Measurements from ENCODE around the gene KRTAP5-1. TPM values are rescaled to one million over a fixed set of nuclear protein-coding genes. Genes with fewer than 3 reads are reported as not detected.
A peak's percentile ranks its signal among the peaks of the same experiment; 100 is the strongest.

The KRTAP5-1 gene
- total and polyA plus RNA-seq, 4 donors = not detected

DNA sequence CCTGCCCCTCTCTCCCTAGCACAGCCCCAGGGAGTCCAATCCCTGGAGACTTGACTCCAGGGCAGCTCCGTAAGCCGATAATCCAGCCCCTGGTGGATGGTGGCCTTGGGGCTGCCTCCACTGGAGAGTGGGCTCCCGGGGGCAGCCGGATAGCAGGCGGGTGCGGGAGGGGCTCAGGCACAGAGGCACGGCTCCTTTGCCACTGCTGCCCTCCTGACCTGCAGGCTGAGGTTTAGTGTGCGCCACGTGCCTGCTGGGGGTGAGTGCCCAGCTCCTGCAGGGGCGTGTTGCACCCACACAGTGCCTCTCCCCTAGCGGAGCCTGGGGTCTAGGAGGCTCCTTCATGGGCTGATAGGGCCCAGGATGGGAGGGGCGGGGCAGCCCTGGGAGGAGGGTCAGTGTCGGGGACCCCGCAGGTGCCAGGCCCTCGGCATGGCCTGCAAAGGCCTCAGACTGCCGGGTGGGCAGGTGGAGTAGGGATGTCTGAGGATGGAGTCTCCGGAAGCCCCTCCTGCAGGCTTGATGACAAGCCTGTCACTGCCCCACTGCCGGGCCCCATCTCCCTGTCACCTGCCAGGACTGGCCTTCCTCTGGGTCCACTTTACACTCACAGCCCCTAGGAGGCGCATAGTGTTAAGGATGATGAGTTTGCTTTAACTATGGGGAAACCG lies 18.6 kb downstream of the KRTAP5-1 start:
- Histone ChIP-seq H3K27me3 (ENCODE audit: control insufficient read depth in 3 of 3, insufficient read depth in 3 of 3, low read length in 2 of 3) (peaks cover 0 to 19% (median 6%) of the 10 kb centered on the region in 3 donors), H3K27ac (ENCODE audit: low read depth in 1 of 2, low read length in 1 of 2) (no peak overlapping the region), H3K9me3 (ENCODE audit: control insufficient read depth in 4 of 4, insufficient read depth in 3 of 4, low read length in 3 of 4) (no peaks in the 10 kb centered on the region), H3K36me3 (ENCODE audit: control insufficient read depth in 4 of 4, insufficient read depth in 4 of 4, low read length in 4 of 4) (peaks cover 0 to 19% (median 0%) of the 10 kb centered on the region in 4 donors), H3K9ac (ENCODE audit: insufficient read depth in 1 of 2, low read length in 2 of 2) (no peak overlapping the region), H3K4me3 (no peak overlapping the region), H3K4me1 (ENCODE audit: control insufficient read depth in 5 of 5, insufficient read depth in 5 of 5, low read length in 5 of 5) (peaks cover 0 to 9% (median 0%) of the 10 kb centered on the region in 5 donors)
- TF ChIP-seq, protein P1, sequence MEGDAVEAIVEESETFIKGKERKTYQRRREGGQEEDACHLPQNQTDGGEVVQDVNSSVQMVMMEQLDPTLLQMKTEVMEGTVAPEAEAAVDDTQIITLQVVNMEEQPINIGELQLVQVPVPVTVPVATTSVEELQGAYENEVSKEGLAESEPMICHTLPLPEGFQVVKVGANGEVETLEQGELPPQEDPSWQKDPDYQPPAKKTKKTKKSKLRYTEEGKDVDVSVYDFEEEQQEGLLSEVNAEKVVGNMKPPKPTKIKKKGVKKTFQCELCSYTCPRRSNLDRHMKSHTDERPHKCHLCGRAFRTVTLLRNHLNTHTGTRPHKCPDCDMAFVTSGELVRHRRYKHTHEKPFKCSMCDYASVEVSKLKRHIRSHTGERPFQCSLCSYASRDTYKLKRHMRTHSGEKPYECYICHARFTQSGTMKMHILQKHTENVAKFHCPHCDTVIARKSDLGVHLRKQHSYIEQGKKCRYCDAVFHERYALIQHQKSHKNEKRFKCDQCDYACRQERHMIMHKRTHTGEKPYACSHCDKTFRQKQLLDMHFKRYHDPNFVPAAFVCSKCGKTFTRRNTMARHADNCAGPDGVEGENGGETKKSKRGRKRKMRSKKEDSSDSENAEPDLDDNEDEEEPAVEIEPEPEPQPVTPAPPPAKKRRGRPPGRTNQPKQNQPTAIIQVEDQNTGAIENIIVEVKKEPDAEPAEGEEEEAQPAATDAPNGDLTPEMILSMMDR (IDR thresholded peaks at IDR 0.05; ENCODE audit: control extremely low read depth, extremely low read depth) = no peak
- DNase-seq (peak in 1 of 3 donors; percentile 7), ATAC-seq (ENCODE audit: insufficient read depth, low FRiP score) (no peak)
- 80 to 85% methylated on average over 19 to 20 of the region's 20 CpGs for WGBS, 2 donors

DNA sequence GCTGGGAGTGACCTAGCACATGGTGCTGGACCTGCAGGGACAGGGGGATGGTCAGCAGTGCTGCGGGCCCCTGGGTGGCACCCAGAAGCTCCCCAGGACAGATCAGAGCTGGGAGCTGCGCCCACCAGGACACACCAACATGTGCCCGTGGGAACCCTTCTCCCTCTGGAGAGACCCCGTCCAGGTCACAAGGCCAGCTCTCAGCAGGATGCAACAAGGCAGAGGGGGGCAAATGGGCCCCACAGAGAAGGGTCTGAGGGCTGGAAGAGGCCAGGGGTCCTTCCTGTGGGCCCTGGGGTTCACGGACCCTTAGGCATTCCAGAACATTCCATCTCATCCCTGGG lies 19.2 kb downstream of the KRTAP5-1 start:
- Histone ChIP-seq H3K9ac (ENCODE audit: insufficient read depth in 1 of 2, low read length in 2 of 2) (no peak overlapping the region), H3K36me3 (ENCODE audit: control insufficient read depth in 4 of 4, insufficient read depth in 4 of 4, low read length in 4 of 4) (peaks cover 0 to 23% (median 0%) of the 10 kb centered on the region in 4 donors), H3K4me3 (no peak overlapping the region), H3K9me3 (ENCODE audit: control insufficient read depth in 4 of 4, insufficient read depth in 3 of 4, low read length in 3 of 4) (no peaks in the 10 kb centered on the region), H3K4me1 (ENCODE audit: control insufficient read depth in 5 of 5, insufficient read depth in 5 of 5, low read length in 5 of 5) (peaks cover 0 to 4% (median 0%) of the 10 kb centered on the region in 5 donors), H3K27me3 (ENCODE audit: control insufficient read depth in 3 of 3, insufficient read depth in 3 of 3, low read length in 2 of 3) (peaks cover 0 to 15% (median 6%) of the 10 kb centered on the region in 3 donors), H3K27ac (ENCODE audit: low read depth in 1 of 2, low read length in 1 of 2) (no peak overlapping the region)
- peak in 1 of 3 donors; percentile 8 for DNase-seq
- WGBS, 2 donors = 80 to 89% methylated on average over 5 of the region's 5 CpGs
- no peak for ATAC-seq (ENCODE audit: insufficient read depth, low FRiP score)
- TF ChIP-seq, protein P1 (IDR thresholded peaks at IDR 0.05; ENCODE audit: control extremely low read depth, extremely low read depth) = no peak

DNA sequence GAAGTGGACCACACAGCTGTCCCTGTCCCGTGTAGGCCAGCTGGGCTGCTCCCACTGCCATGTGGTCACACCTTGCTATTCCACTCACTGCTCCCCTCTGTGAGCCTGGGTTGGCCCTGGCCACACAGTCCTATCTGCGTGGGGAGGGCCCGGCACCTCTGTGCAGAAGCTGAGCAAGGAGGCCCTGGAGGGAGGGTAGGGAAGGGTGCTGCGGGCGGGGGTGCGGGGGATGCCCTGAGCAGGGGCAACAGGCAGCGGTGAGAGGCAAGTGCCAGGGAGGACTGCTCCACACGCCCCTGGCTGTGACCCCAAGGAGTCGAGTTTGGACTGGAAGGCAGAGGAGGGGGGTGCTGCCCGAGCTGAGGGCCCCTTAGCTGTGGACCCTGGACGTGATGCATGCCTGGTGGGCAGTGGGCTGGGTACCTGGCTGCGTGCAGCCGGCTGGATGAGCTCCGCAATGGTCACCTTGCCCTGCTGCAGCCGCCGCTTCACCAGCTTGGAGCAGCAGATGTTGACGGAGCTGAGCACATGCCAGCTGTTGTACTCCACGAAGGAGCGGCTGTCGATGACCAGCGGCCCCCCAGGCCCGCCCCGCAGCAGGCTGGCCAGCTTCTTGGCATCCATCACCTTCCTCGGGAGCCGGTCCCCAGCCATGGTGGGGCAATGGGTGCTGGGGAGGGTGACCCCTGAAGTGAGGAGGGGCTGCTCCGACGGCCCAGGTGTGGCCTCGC lies 19.7 kb downstream of the KRTAP5-1 start:
- H3K9ac ChIP-seq (ENCODE audit: insufficient read depth in 1 of 2, low read length in 2 of 2) = no peak overlapping the region
- H3K27me3 ChIP-seq (ENCODE audit: control insufficient read depth in 3 of 3, insufficient read depth in 3 of 3, low read length in 2 of 3) = peaks cover 0 to 14% (median 6%) of the 10 kb centered on the region in 3 donors
- WGBS, 2 donors = 86 to 89% methylated on average over 26 to 28 of the region's 28 CpGs
- DNase-seq (peak in 1 of 3 donors; percentile 9), ATAC-seq (ENCODE audit: insufficient read depth, low FRiP score) (no peak)
- H3K36me3 ChIP-seq (ENCODE audit: control insufficient read depth in 4 of 4, insufficient read depth in 4 of 4, low read length in 4 of 4) = peaks cover 0 to 27% (median 0%) of the 10 kb centered on the region in 4 donors
- peak overlapping the region in 1 of 2 donors; percentile 38 for H3K27ac ChIP-seq (ENCODE audit: low read depth in 1 of 2, low read length in 1 of 2)
- no peak overlapping the region for H3K4me3 ChIP-seq
- H3K4me1 ChIP-seq (ENCODE audit: control insufficient read depth in 5 of 5, insufficient read depth in 5 of 5, low read length in 5 of 5) = peaks cover 0 to 4% (median 0%) of the 10 kb centered on the region in 5 donors
- H3K9me3 ChIP-seq (ENCODE audit: control insufficient read depth in 4 of 4, insufficient read depth in 3 of 4, low read length in 3 of 4) = no peaks in the 10 kb centered on the region
- TF ChIP-seq, protein P1 (IDR thresholded peaks at IDR 0.05; ENCODE audit: control extremely low read depth, extremely low read depth) = no peak

Data from lung (tissue), 12 donors.